HCT116 (cell line): ENCODE data around the gene TREM2. TPM values are rescaled to one million over a fixed set of nuclear protein-coding genes. Genes with fewer than 3 reads are reported as not detected.

Experiments
- ATAC-seq: fragments of 200-7000 bp; cut with Tn5 transposase; 2 replicates; pipeline ENCODE4 v1.9.1; 2020; ENCODE audit warnings: mild to moderate bottlenecking, moderate library complexity
- BruUV-seq: library from RNA; stranded (reverse); fragments of 400-500 nt; replicated peaks from 2 replicates; lab custom pipeline; 2021; lab: Mats Ljungman, UMichigan
- CTCF ChIA-PET: fragments of 300-600 bp; sonication (Branson Sonifier 250); formaldehyde crosslinking; loops from one replicate; lab custom pipeline; 2021; ENCODE audit warnings: antibody characterized with exemption; lab: Charles Lee
- POLR2A ChIA-PET: fragments of 300-600, 350-600 bp; sonication (Branson Sonifier 250); formaldehyde crosslinking; loops from one replicate; lab custom pipeline; 2021; ENCODE audit warnings: antibody characterized with exemption; lab: Charles Lee
- RAD21 ChIA-PET, 2 experiments: fragments of 300-600 bp; sonication (Branson Sonifier 250); formaldehyde crosslinking; loops; one replicate each; lab custom pipeline; 2023; ENCODE audit warnings: low total read pairs in 2 of 2; ENCODE audit not compliant: uncharacterized antibody in 2 of 2, unreplicated experiment in 2 of 2, low non-redundant PET in 1 of 2; lab: Charles Lee
- DNase-seq: peaks from one replicate; pipeline ENCODE4 v3.0.0-alpha.2; 2010; ENCODE audit warnings: low read depth, low spot score
- H2AFZ ChIP-seq: fragments of 200-600 bp; shearing (Covaris generic), sonication (generic); 2 replicates; pipeline ENCODE4 v1.6.1; 2017; ENCODE audit warnings: low read depth, mixed run types, mixed read lengths, antibody characterized with exemption, low read length; ENCODE audit not compliant: poor library complexity, severe bottlenecking
- H3K27ac ChIP-seq: 2 replicates; pipeline ENCODE4 v1.5.1; 2012; ENCODE audit warnings: low read depth, low read length
- H3K27me3 ChIP-seq: fragments of 200-600 bp; sonication (generic); 2 replicates; pipeline ENCODE4 v1.6.1; 2016; ENCODE audit warnings: mixed run types, low read length, mixed read lengths; ENCODE audit not compliant: insufficient read depth
- H3K36me3 ChIP-seq, 2 experiments: fragments of 200-500 bp in 1 of 2; fragments of 200-600 bp in 1 of 2; sonication (Bioruptor generic) in 1 of 2; sonication (generic) in 1 of 2; 2 replicates each; pipeline versions ENCODE4 v1.5.1 to v1.6.1; 2014 to 2016; ENCODE audit warnings: low read length in 2 of 2, inconsistent platforms in 1 of 2, mixed read lengths in 1 of 2, mixed run types in 1 of 2; ENCODE audit not compliant: insufficient read depth in 2 of 2, control insufficient read depth in 1 of 2
- H3K4me1 ChIP-seq, 2 experiments: fragments of 200-600 bp in 1 of 2; sonication (generic) in 1 of 2; 2 replicates each; pipeline versions ENCODE4 v1.5.1 to v1.6.1; 2012 to 2017; ENCODE audit warnings: low read length in 2 of 2, inconsistent platforms in 1 of 2, mild to moderate bottlenecking in 1 of 2, mixed read lengths in 1 of 2, mixed run types in 1 of 2, moderate library complexity in 1 of 2; ENCODE audit not compliant: insufficient read depth in 2 of 2, control insufficient read depth in 1 of 2
- H3K4me2 ChIP-seq: fragments of 200-600 bp; sonication (generic); 2 replicates; pipeline ENCODE4 v1.6.1; 2017; ENCODE audit warnings: mixed run types, low read length, mixed read lengths
- H3K4me3 ChIP-seq, 2 experiments: fragments of 200-600 bp in 1 of 2; sonication (generic) in 1 of 2; replicated peaks in 1 of 2; 2 replicates each; pipeline ENCODE4 v1.5.1; 2011 to 2016; ENCODE audit warnings: low read length in 2 of 2, control low read depth in 1 of 2, low read depth in 1 of 2, mild to moderate bottlenecking in 1 of 2, mixed read lengths in 1 of 2, mixed run types in 1 of 2
- H3K79me2 ChIP-seq: fragments of 200-600 bp; sonication (generic); 2 replicates; pipeline ENCODE4 v1.6.1; 2017; ENCODE audit warnings: mild to moderate bottlenecking, mixed run types, low read length, moderate library complexity, mixed read lengths; ENCODE audit not compliant: insufficient read depth
- H3K9ac ChIP-seq: fragments of 200-600 bp; sonication (generic); 2 replicates; pipeline ENCODE4 v1.6.1; 2016; ENCODE audit warnings: low read length, mixed read lengths
- H3K9me2 ChIP-seq: fragments of 200-600 bp; sonication (generic), shearing (Covaris generic); 2 replicates; pipeline ENCODE4 v1.6.1; 2017; ENCODE audit warnings: mixed run types, mild to moderate bottlenecking, moderate library complexity; ENCODE audit not compliant: insufficient read depth
- H3K9me3 ChIP-seq, 2 experiments: fragments of 200-500 bp in 1 of 2; fragments of 200-600 bp in 1 of 2; sonication (Bioruptor generic) in 1 of 2; sonication (generic) in 1 of 2; 2 replicates each; pipeline ENCODE4 v1.6.1; 2014 to 2017; ENCODE audit warnings: low read length in 2 of 2, mixed read lengths in 2 of 2, inconsistent platforms in 1 of 2, low read depth in 1 of 2, mild to moderate bottlenecking in 1 of 2, mixed run types in 1 of 2, moderate library complexity in 1 of 2; ENCODE audit not compliant: control insufficient read depth in 1 of 2, insufficient read depth in 1 of 2
- H4K20me1 ChIP-seq: fragments of 200-600 bp; sonication (generic), shearing (Covaris generic); 2 replicates; pipeline ENCODE4 v1.6.1; 2017; ENCODE audit warnings: mixed run types, mild to moderate bottlenecking, moderate library complexity; ENCODE audit not compliant: insufficient read depth
- CEBPB ChIP-seq: IDR thresholded peaks from 2 replicates; pipeline ENCODE4 v1.6.1; 2012; ENCODE audit warnings: low read depth
- EZH2 ChIP-seq: fragments of 200-600 bp; sonication (generic); IDR thresholded peaks from 2 replicates; pipeline ENCODE4 v1.6.1; 2017; ENCODE audit warnings: antibody characterized with exemption, mixed run types
- EZH2phosphoT487 ChIP-seq: fragments of 200-600 bp; IDR thresholded peaks from 2 replicates; pipeline ENCODE4 v1.6.1; 2018; ENCODE audit warnings: antibody characterized with exemption, borderline replicate concordance
- POLR2A ChIP-seq: IDR thresholded peaks from 2 replicates; pipeline ENCODE4 v1.7.0; 2011; ENCODE audit warnings: borderline replicate concordance; ENCODE audit not compliant: insufficient read depth, insufficient read length; ENCODE audit errors: extremely low read depth
- SIN3A ChIP-seq: IDR thresholded peaks from 2 replicates; pipeline ENCODE4 v1.6.1; 2012; ENCODE audit warnings: low read depth
- SP1 ChIP-seq: IDR thresholded peaks from 2 replicates; pipeline ENCODE4 v1.6.1; 2012; ENCODE audit warnings: low read depth
- YY1 ChIP-seq: IDR thresholded peaks from 2 replicates; pipeline ENCODE4 v1.6.1; 2011; ENCODE audit warnings: low read length, low read depth, moderate library complexity, mild to moderate bottlenecking; ENCODE audit not compliant: insufficient replicate concordance; ENCODE audit errors: extremely low read depth
- ZFX ChIP-seq: fragments of 450-650 bp; IDR thresholded peaks from 2 replicates; pipeline ENCODE4 v1.6.1; 2017
- ZNF274 ChIP-seq: fragments of 200-500 bp; sonication (Bioruptor generic); IDR thresholded peaks from 2 replicates; pipeline ENCODE4 v1.6.1; 2014; ENCODE audit warnings: mild to moderate bottlenecking, low read depth, low read length, inconsistent platforms
- intact Hi-C: fragments of 100-400 bp; cut with micrococcal nuclease; formaldehyde crosslinking; loops from 2 replicates; pipeline ENCODE4 v1.10.0; 2022
- total RNA-seq: library from RNA; stranded (reverse); gene quantifications from one replicate; pipeline ENCODE4 v1.2.1, GENCODE V29; 2021; ENCODE audit not compliant: unreplicated experiment
- TF ChIP-seq, protein P1 (sequence below): IDR thresholded peaks from 2 replicates; pipeline ENCODE4 v1.6.1; 2012
- TF ChIP-seq, protein P2 (sequence below): IDR thresholded peaks from 2 replicates; pipeline ENCODE4 v1.6.1; 2012

Gene TREM2
- total RNA-seq, 1 experiment from 2014 or later, result not detected

DNA sequence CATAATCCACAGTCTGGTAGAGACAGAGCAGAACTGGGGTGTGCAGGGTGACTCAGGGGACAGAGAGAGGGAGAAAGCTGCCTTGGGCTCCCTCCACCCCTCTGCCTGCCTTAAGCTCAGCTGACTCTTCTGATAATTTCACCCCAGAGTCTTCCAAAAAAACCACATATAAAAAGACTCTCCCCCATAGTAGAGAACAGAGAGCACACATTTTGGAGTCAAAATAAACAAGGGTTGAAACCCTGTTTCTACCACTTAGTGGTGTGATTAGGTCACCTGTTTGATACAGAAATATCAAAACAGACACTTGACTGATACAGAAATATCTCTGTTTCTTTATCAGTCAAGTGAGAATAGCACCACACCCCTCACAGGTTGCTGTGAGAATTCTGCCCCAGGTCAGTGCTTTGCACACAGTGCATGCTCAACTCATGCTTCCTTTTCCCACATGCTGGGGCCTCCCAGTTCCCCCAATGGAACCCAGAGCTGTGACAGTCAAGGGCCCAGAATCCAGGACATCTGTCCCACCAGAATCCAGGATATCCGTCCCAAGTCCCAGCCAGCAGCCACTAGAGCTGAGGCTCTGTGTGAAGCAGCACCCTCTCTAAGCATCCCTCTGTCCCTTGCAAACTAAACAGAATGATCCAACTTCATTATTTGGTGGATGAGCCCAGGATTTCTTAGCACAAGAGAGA, 36.8 kb upstream of the TREM2 start:
- H3K9ac ChIP-seq, result no peak overlapping the region
- H4K20me1 ChIP-seq, result no peaks in the 10 kb centered on the region
- ChIA-PET RAD21 (no interaction called here), CTCF (interaction anchor here (1.3 kb wide), 1 partner anchor 8 kb away, joined by 5 read pairs; no protein-coding TSS in a partner anchor), POLR2A (interaction anchor here (0.5 kb wide), 1 partner anchor 106 kb away, joined by 3 read pairs; no protein-coding TSS in a partner anchor)
- no peaks in the 10 kb centered on the region for H3K9me3 ChIP-seq
- H2AFZ ChIP-seq, result no peak overlapping the region
- intact Hi-C loops, result no loop called here
- H3K27me3 ChIP-seq, result peaks cover 36% of the 10 kb centered on the region
- TF ChIP-seq ZNF274 (no peak), CEBPB (no peak), YY1 (no peak), ZFX (no peak), POLR2A (no peak), SIN3A (no peak), EZH2phosphoT487 (no peak), EZH2 (no peak), SP1 (no peak)
- TF ChIP-seq, protein P1, sequence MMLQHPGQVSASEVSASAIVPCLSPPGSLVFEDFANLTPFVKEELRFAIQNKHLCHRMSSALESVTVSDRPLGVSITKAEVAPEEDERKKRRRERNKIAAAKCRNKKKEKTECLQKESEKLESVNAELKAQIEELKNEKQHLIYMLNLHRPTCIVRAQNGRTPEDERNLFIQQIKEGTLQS, result no peak
- TF ChIP-seq, protein P2, sequence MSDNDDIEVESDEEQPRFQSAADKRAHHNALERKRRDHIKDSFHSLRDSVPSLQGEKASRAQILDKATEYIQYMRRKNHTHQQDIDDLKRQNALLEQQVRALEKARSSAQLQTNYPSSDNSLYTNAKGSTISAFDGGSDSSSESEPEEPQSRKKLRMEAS, result no peak
- ATAC-seq, result no peak
- no peaks in the 10 kb centered on the region for H3K79me2 ChIP-seq
- H3K36me3 ChIP-seq, result no peaks in the 10 kb centered on the region
- H3K27ac ChIP-seq, result no peak overlapping the region
- no peak for DNase-seq
- no peak overlapping the region for H3K4me2 ChIP-seq
- no peak overlapping the region for H3K4me3 ChIP-seq
- H3K4me1 ChIP-seq, result no peaks in the 10 kb centered on the region
- no peaks in the 10 kb centered on the region for H3K9me2 ChIP-seq
- no TSS peak for BruUV-seq
